ENCODE data around the gene DPYD. TPM values are rescaled to one million over a fixed set of nuclear protein-coding genes. Genes with fewer than 3 reads are reported as not detected.

DPYD gene
- total and polyA plus RNA-seq, 7 donors = 6.0 to 56.1 (median 40.2) TPM

DNA sequence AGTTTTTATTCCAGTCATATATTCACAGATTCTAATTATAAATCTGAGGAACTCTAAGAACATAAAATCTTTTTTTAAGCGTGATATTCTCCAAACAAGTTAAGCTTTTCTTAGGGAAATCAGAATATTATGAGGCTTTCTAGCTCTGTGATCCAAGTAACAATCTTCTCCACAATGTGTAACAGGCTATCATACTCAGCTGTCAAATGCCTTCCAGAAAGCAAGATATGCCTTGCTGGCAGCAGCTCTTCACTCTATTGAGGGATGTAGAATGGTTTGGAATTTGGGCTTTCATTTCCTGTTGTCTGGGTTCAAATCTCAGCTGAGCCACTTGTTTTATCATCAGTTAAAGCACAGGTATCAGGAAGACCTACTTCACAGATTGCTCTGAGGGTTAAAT, 752.8 kb downstream of the DPYD start:
- WGBS, 2 donors = 86 to 100% methylated on average over 1 of the region's 1 CpG
- H3K27ac ChIP-seq = no peak overlapping the region
- no peak for DNase-seq
- no peak overlapping the region for H3K4me3 ChIP-seq
- no peaks in the 10 kb centered on the region for H3K4me1 ChIP-seq
- H3K36me3 ChIP-seq = no peaks in the 10 kb centered on the region
- peaks cover 0 to 5% (median 2%) of the 10 kb centered on the region in 4 donors for H3K9me3 ChIP-seq
- no peaks in the 10 kb centered on the region for H3K27me3 ChIP-seq
- TF ChIP-seq POLR2AphosphoS5 (IDR thresholded peaks at IDR 0.05) = no peak
- TF ChIP-seq, protein P1, sequence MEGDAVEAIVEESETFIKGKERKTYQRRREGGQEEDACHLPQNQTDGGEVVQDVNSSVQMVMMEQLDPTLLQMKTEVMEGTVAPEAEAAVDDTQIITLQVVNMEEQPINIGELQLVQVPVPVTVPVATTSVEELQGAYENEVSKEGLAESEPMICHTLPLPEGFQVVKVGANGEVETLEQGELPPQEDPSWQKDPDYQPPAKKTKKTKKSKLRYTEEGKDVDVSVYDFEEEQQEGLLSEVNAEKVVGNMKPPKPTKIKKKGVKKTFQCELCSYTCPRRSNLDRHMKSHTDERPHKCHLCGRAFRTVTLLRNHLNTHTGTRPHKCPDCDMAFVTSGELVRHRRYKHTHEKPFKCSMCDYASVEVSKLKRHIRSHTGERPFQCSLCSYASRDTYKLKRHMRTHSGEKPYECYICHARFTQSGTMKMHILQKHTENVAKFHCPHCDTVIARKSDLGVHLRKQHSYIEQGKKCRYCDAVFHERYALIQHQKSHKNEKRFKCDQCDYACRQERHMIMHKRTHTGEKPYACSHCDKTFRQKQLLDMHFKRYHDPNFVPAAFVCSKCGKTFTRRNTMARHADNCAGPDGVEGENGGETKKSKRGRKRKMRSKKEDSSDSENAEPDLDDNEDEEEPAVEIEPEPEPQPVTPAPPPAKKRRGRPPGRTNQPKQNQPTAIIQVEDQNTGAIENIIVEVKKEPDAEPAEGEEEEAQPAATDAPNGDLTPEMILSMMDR (IDR thresholded peaks at IDR 0.05) = no peak
- TF ChIP-seq EP300 (IDR thresholded peaks at IDR 0.05) = no peak
- no peak for TF ChIP-seq POLR2A (IDR thresholded peaks at IDR 0.05)
- intact Hi-C loops (cut with DNase I) = no loop called here

GRCh38 chr1:97167246-97167645, 753.6 kb downstream of the DPYD start:
- no peaks in the 10 kb centered on the region for H3K27me3 ChIP-seq
- no peaks in the 10 kb centered on the region for H3K4me1 ChIP-seq
- no peak for TF ChIP-seq POLR2A (IDR thresholded peaks at IDR 0.05)
- TF ChIP-seq POLR2AphosphoS5 (IDR thresholded peaks at IDR 0.05) = no peak
- TF ChIP-seq, protein P1 (IDR thresholded peaks at IDR 0.05) = no peak
- no peak for TF ChIP-seq EP300 (IDR thresholded peaks at IDR 0.05)
- DNase-seq = no peak
- intact Hi-C loops (cut with DNase I) = no loop called here
- H3K4me3 ChIP-seq = no peak overlapping the region
- no peaks in the 10 kb centered on the region for H3K36me3 ChIP-seq
- 75 to 78% methylated on average over 2 of the region's 2 CpGs for WGBS, 2 donors
- peaks cover 0 to 5% (median 2%) of the 10 kb centered on the region in 4 donors for H3K9me3 ChIP-seq
- no peak overlapping the region for H3K27ac ChIP-seq

- 88 to 93% methylated on average over 1 of the region's 1 CpG for WGBS, 2 donors
- no peak for DNase-seq
- H3K36me3 ChIP-seq = no peaks in the 10 kb centered on the region
- intact Hi-C loops (cut with DNase I) = no loop called here
- TF ChIP-seq EP300 (IDR thresholded peaks at IDR 0.05) = no peak
- no peak for TF ChIP-seq POLR2AphosphoS5 (IDR thresholded peaks at IDR 0.05)
- TF ChIP-seq, protein P1 (IDR thresholded peaks at IDR 0.05) = no peak
- TF ChIP-seq POLR2A (IDR thresholded peaks at IDR 0.05) = no peak
- no peak overlapping the region for H3K4me3 ChIP-seq
- H3K27ac ChIP-seq = no peak overlapping the region
- no peaks in the 10 kb centered on the region for H3K4me1 ChIP-seq
- H3K27me3 ChIP-seq = no peaks in the 10 kb centered on the region
- H3K9me3 ChIP-seq = peaks cover 0 to 5% (median 2%) of the 10 kb centered on the region in 4 donors
These were observed 754.2 kb downstream of the DPYD start for GRCh38 chr1:97166626-97167025.

DNA sequence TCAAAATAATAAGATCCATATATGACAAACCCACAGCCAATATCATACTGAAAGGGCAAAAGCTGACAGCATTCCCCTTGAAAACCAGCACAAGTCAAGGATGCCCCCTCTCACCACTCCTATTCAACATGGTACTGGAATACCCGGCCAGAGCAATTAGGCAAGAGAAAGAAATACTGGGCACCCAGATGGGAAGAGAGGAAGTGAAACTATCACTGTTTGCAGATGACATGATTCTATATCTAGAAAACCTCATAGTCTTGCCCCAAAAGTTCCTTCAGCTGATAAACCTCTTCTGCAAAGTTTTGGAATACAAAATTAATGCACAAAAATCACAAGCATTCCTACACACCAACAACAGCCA, 756.6 kb downstream of the DPYD start:
- Histone ChIP-seq H3K27me3 (no peaks in the 10 kb centered on the region), H3K4me3 (no peak overlapping the region), H3K9me3 (peaks cover 0 to 5% (median 2%) of the 10 kb centered on the region in 4 donors), H3K4me1 (peaks cover 0 to 8% (median 5%) of the 10 kb centered on the region in 4 donors), H3K36me3 (no peaks in the 10 kb centered on the region), H3K27ac (no peak overlapping the region)
- TF ChIP-seq, protein P1 (IDR thresholded peaks at IDR 0.05) = no peak
- intact Hi-C loops (cut with DNase I) = no loop called here
- WGBS, 2 donors = 71 to 81% methylated on average over 1 of the region's 1 CpG
- DNase-seq = no peak

DNA sequence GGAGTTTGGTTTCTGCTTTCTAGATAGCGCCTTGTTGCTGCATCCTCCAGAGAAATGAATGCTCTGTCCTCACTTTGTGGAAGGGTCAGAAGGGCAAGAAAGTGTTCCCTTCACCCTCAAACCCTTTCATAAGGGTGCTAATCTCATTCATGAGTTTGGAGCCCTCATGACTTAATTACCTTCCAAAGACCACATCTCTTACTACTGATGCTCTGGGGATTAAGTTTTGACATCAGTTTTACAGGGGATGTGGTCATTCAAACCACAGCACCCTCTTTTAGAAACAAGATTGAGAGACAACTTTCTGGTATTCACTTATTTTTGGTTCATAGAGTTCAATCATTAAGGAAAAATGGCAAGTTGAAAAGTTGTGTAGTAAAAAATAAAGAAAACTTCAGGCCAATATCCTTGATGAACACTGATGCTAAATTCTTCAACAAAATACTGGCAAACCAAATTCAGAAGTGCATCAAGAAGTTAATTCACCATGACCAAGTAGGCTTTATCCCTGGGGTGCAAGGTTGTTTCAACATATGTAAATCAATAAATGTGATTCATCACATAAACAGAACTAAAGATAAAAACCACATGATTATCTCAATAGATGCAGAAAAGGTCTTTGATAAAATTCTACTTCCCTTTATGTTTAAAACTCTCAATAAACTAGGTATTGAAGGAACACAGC, 757.1 kb downstream of the DPYD start:
- H3K27ac ChIP-seq = no peak overlapping the region
- H3K4me3 ChIP-seq = no peak overlapping the region
- H3K4me1 ChIP-seq = peaks cover 0 to 8% (median 5%) of the 10 kb centered on the region in 4 donors
- intact Hi-C loops (cut with DNase I) = no loop called here
- H3K27me3 ChIP-seq = no peaks in the 10 kb centered on the region
- TF ChIP-seq POLR2A (IDR thresholded peaks at IDR 0.05) (no peak), POLR2AphosphoS5 (IDR thresholded peaks at IDR 0.05) (no peak), EP300 (IDR thresholded peaks at IDR 0.05) (no peak)
- TF ChIP-seq, protein P1 (IDR thresholded peaks at IDR 0.05) = no peak
- no peak for DNase-seq
- peaks cover 0 to 5% (median 2%) of the 10 kb centered on the region in 4 donors for H3K9me3 ChIP-seq
- H3K36me3 ChIP-seq = no peaks in the 10 kb centered on the region
- 87 to 91% methylated on average over 1 of the region's 1 CpG for WGBS, 2 donors

Measured in sigmoid colon (tissue), 7 donors.